GM21723 (cell line): ENCODE measurements around the gene ACVR2B.
"Not testable (repeated sequence)": the region's sequence is repeated elsewhere in the genome, so short reads cannot be mapped to it uniquely, and the experiment has no call there.

Source experiments
- ATAC-seq: cut with Tn5 transposase; IDR thresholded peaks from one replicate; pipeline ENCODE4 v1.9.1; 2021; ENCODE audit warnings: mild to moderate bottlenecking, moderate library complexity; ENCODE audit not compliant: unreplicated experiment

Gene ACVR2B

DNA sequence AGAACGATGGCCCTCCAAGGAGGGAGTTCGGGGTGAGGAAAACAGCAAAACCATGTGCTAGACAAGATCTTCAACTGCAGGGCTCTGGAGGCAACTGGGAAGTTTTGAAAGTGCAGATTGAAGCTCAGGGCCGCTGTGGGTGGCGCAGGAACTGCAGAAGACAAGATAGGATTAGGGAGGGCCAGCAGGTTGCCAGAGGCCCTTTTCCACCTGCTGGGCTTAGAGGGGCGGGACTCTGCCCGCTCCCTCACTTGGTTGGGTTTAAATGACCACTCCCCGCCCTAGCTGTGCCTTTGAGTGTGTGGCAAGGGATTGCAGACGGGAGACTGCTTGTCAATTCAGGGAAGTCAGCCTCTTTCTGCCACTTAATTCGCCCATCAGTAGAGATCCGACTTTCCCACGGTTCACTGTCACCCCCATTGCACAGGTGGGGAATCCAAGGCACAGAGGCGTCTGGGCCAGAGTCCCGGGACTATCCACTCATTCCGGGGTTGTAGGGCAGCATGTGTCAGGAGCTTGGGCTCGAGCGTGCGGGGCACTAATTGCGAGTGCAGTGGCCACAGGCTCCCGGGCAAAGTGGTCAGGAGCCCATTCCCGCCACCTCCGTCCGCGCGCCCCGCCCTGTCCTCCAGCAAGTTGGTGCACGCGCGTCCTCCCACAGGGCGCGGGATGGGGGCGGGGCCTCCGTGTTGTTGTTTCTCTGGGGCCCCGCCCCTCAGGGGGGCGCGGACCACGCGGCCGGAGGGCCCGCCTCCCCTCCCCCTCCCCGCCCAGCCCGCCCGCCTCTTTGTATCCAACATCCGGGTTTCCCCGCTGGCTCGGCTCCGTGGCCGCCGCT lies at the start of gene ACVR2B:
Gene ACVR2B, plus strand, starts transcription at position 816 of the 838 bp plus-strand sequence. CDS start 433 bp downstream, outside the sequence.
- peak; percentile 59 for ATAC-seq

DNA sequence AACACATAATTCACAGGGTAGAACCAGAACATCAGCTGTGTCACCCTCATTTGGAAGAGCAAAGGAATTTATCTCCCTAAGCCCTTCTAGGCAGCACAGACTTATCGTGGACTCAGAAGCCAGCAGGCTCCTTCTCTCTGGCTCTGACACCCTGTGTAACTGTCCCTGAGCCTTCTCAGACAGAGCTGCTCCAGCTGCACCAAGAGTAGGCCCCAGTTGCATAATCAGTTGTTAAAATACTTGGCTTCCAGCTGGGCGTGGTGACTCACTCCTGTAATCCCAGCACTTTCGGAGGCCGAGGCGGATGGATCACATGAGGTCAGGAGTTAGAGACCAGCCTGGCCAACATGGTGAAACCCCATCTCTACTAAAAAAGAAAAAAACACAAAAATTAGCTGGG lies 49.4 kb upstream of the ACVR2B start:
- no peak for ATAC-seq

DNA sequence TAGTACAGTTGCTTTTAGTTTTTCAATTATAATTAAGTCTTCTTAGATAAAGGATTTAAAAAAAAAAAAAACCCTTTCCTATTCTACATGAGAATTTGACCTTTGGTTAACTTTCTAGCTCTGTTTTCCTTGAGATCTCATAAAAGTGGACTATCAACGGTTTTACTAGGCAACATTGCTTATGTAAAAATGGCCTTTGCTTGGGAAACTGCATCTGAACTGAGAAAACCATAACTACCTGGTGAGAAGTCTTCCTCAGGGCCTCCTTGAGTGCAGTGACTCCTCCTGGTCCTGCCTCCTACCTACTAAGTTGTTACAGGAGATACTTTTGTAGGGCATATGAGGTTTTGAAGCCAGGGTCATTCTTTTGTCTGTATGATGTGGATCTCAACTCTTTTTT lies 42.1 kb upstream of the ACVR2B start:
- no peak for ATAC-seq

DNA sequence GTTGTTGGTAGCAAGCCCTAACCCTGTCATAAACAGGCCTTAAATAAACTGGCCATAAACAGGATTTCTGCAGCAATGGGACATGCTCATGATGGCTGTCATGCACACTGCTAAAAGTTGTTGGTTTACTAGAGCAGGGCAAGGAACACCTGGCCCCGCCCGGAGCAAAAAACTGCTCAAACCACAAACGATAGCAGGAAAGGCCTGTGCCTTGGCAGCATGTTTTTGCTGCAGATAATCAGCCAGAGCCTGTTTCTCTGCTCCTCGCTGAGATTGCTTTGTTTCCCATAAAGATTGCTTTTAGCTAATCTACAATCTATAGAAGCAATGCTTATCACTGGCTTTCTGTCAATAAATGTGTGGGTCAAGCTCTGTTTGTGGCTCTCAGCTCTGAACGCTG lies 32.9 kb upstream of the ACVR2B start:
- not testable (repeated sequence) for ATAC-seq

DNA sequence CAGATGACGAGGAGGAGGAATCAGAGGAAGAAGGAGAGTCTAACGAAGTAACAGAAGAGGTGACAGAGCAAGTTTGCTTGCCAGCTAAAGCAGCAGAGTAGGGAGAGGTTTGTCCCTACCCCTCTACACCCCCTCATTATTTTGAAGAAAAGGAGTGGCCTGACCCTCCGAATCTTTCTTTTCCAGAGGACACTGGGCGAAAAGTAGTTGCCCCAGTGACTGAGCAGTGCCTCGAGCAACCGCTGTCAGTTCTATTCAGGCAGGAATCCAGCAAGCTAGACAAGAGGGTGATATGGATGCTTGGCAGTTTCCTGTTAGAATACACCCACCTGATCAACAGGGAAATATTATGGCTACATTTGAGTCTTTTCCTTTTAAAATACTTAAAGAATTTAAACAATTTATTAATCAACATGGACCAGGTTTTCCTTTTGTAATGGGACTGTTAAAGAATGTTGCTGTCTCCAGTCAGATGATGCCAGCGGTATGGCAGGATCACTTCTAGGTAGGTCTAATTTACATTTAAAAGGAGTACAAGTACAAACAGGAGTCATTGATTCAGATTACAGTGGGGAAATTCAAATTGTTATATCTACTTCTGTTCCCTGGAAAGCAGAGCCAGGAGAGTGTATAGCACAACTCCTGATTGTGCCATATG lies 31.9 kb upstream of the ACVR2B start:
- no peak for ATAC-seq

DNA sequence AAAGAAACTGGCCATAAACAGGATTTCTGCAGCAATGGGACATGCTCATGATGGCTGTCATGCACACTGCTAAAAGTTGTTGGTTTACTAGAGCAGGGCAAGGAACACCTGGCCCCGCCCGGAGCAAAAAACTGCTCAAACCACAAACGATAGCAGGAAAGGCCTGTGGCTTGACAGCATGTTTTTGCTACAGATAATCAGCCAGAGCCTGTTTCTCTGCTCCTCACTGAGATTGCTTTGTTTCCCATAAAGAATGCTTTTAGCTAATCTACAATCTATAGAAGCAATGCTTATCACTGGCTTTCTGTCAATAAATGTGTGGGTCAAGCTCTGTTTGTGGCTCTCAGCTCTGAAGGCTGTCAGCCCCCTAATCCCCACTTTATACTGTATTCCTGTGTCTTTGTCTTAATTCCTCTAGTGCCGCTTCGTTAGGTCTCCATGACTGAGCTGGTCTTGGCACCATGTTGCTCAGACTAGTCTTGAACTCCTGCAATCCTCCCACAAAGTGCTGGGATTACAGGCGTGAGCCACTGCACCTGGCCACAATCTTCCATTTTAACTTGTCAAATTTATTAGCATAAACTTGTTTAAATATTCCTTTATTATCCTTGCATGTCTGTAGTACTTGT lies 26.8 kb upstream of the ACVR2B start:
- not testable (repeated sequence) for ATAC-seq

DNA sequence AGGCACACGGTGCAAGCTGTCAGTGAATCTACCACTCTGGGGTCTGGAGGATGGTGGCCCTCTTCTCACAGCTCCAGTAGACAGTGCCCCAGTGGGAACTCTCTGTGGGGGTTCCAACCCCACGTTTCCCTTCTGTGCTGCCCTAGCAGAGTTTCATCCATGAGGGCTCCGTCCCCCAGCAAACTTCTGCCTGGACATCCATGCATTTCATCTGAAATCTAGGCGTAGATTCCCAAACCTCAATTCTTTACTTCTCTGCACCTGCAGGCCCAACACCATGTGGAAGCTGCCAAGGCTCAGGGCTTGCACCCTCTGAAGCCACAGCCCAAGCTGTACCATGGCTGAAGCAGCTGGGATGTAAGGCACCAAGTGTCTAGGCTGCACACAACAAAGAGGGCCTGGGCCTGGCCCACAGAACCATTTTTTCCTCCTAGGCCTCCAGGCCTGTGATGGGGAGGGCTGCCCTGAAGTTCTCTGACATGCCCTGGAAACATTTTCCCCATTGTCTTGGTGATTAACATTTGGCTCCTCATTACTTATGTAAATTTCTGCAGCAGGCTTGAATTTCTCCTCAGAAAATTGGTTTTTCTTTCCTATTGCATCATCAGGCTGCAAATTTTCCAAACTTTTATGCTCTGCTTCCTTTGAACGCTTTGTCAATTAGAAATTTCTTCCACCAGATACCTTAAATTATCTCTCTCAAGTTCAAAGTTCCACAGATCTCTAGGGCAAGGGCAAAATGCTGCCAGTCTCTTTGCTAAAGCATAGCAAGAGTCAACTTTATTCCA lies 20.6 kb upstream of the ACVR2B start:
- ATAC-seq, result not testable (repeated sequence)

DNA sequence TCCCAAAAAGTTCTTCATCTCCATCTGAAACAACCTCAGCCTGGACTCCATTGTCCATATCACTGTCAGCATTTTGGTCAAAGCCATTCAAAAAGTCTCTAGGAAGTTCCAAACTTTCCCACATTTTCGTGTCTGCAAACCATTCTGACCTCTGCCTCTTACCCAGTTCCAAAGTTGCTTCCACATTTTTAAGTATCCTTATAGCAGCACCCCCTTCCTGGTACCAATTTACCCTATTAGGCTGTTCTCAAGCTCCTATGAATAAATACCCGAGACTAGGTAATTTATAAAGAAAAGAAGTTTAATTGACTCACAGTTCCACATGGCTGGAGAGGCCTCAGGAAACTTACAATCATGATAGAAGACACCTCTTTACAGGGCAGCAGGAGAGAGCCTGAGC lies 20.0 kb upstream of the ACVR2B start:
- not testable (repeated sequence) for ATAC-seq

DNA sequence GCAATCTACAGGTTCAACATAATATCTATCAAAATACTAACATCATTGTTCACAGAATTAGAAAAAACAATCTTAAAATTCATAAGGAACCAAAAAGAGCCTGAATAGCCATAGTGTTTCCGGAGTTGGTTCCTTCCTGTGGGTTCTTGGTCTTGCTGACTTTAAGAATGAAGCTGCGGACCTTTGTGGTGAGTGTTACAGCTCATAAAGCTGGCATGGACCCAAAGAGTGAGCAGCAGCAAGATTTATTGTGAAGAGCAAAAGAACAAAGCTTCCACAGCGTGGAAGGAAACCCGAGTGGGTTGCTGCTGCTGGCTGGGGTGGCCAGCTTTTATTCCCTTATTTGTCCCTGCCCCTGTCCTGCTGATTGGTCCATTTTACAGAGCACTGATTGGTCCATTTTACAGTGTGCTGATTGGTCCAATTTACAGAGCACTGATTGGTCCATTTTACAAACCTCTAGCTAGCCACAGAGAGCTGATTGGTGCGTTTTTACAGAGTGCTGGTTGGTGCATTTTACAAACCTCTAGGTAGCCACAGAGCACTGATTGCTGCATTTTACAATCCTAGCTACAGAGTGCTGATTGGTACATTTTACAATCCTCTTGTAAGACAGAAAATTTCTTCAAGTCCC lies 15.1 kb upstream of the ACVR2B start:
- not testable (repeated sequence) for ATAC-seq

DNA sequence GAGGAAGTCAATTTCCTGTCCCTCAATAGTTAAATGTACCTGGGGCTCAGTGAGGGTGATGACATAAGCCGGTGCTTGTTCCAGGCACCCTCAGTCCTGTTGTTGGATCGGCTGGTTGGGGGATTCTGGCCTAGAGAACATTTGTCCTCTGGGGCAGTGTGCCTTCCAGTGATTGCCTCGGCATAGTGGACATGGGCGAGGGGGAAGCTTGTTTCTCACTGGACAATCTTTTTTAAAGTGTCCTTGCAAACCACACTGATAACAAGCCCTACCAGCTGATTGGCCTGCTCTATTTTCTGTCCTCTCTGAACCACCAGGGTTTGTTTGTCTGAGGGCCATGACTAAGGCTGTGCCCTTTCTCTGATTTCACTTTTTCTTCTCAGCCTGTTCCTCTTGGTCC lies 10.5 kb upstream of the ACVR2B start:
- not testable (repeated sequence) for ATAC-seq

DNA sequence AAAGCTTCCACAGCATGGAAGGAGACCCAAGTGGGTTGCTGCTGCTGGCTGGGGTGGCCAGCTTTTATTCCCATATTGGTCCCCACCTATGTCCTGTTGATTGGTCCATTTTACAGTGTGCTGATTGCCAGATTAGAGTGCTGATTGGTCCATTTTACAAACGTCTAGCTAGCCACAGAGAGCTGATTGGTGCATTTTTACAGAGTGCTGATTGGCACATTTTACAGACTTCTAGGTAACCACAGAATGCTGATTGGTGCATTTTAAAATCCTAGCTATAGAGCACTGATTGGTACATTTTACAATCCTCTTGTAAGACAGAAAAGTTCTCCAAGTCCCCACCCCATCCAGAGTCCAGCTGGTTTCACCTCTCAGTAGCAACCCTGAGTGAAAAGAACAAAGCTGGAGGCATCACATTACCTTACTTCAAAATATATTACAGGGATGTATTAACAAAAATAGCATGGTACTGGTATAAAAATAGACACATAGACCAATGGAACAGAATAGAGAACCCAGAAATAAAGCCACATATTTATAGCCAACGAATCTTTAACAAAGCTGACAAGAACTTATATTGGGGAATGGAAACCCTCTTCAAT lies 7.5 kb upstream of the ACVR2B start:
- no peak for ATAC-seq

DNA sequence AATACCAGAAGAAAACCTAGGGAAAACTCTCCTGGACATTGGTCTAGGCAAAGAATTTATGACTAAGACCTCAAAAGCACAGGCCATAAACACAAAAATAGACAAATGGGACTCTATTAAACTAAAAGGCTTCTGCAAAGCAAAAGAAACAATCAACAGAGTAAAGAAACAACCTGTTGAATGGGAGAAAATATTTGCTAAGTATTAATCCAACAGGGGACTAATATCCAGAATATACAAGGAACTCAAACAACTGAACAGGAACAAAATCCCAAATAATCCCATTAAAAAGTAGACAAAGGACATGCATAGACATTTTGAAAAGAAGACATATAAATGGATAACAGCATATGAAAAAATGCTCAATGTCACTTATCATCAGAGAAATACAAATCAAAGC lies 6.9 kb upstream of the ACVR2B start:
- no peak for ATAC-seq

DNA sequence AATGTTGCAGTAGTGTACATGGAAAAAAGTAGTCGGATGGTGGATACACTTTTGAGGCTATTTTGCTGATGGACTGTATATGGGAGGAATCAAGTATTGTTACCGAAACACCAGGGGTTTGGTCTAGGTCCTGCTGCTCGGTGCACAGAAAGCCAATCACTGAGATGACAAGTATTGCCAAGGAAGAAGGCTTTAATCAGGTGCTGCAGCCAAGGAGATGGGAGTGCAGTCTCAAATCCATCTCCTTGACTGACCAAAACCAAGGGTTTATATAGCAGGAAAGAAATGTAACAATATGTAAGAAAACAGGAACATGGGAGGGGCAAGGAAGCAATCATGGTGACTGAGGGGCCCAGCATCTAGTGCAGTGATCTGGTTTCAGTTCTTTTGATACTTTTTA lies 2.8 kb upstream of the ACVR2B start:
- ATAC-seq, result no peak

DNA sequence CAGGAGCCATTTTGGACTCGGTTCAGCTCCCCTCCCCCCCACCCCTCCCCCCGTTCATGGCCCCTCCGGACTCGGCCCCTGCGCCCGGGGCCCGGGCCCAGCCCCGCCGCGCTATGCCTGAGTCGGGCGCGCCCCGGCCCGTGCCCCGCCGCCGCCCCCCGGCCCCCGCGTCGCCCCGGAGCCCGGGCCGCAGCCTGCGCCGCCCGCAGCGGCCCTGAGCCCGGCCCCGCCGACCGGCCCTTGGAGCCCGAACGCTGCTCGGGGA lies 155 bp downstream of the ACVR2B start:
- ATAC-seq, result no peak

DNA sequence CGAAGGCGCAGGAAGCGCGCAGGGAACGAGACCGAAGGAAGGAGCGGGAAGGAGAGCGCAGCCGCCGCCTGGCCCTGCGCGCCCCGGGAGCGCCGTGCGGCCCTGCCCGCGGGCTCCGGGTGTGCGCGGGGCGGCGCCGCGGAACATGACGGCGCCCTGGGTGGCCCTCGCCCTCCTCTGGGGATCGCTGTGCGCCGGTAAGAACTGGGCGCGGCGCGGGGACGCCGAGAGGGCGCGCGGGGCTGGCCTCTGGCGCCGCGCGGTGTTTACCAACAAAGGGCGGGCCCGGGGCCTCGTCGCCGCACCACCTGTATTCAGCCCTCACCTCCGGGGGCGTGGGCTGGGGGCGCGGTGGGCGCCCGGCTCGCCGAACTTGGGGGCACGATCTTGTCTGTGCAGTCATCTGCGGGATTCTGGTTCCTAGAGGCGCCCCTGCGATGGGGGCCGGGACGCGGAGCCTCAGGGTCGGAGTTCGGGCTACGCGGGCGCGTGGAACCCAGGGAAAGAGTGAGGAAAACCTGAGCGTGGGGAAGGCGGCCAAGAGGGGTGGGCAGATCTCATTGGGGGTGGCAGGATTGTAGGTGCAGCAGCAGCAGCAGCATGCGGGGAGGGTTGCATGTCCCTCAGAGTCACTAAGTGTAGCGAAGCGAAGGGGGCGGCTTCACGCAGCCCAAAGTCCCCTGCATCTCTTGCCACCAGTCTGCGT lies 641 bp downstream of the ACVR2B start:
- ATAC-seq, result peak; percentile 39

DNA sequence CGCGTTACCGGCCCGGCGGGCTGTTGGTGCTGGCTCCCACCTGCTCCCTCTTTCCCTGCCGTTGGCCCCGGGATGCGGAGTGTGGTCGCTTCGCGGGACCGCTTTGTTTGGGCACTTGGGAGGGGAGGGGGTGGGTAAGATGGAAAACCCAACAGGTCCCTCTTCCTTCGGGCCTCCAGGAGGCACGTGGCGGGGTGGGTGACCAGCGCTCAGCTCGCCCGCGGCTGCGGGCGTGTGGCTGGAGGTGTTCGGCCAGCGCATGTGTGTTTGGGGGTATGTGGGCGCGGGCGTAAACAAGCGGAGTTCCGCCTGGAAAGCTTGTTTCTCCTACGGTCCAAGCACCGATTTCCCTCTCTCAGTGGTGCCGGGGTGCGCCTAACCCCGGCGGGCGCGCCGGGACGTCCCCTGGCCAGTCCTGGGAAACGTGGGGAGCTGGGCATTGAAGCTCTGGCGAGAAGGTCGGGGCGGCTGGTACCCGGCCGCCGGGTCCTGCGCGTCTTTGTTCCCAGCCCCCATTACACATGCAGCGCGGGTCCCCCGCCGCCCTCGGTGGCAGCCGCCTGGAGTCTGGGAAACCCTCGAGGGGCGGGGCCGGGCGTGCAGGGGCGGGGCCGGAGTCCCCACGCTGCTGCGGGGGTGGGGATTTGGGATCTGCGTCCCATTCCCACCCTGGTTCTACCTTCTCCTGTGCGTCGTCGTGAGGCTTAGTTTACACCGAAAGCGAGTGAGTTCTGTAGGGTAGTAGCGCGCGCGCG lies 1.4 kb downstream of the ACVR2B start:
- peak; percentile 37 for ATAC-seq

DNA sequence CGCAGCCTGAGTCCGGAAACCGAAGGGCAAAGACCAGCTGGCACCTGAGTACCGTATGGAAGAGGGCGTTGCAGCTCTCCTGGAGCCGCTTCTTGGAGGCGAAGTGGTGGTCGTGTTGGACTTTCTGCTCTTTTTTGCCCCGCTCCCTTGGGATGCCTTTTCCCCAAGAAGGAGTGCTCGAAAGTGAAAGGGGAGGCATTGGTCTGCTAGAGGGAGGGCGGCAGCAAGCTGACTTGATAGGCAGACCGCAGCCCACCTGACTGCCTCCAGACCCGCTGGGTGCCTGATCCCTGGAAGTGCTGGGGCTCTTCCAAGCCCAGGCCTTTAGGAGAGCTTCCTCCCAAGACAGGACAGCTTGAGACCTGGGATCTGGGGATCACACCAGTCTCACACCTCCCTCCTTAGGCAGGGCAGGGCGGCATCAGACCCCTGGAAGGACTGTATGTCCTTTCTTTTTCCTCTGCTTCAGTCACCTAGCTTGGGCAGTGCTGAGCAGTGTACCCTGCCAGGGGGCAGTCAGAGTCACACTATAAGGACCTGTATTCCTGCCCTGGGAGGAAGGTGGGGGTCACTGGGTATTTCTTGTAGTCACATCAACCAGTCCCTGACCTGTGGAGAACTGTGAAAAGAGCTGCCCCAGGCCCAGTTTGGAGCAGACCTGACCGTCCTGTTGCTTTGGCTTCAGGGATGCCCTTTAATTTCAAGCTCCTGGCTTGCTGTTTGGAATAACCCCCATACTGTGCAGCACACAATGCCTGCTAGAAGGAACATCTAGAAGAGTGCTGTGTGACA lies 2.1 kb downstream of the ACVR2B start:
- ATAC-seq, result peak; percentile 22
